Measurements from ENCODE around the gene ZNF423. TPM values are rescaled to one million over a fixed set of nuclear protein-coding genes. Genes with fewer than 3 reads are reported as not detected.

Gene ZNF423
- polyA plus RNA-seq, 1 of the 3 experiments (the other 2 are of a cell fraction): 1.2 TPM

DNA sequence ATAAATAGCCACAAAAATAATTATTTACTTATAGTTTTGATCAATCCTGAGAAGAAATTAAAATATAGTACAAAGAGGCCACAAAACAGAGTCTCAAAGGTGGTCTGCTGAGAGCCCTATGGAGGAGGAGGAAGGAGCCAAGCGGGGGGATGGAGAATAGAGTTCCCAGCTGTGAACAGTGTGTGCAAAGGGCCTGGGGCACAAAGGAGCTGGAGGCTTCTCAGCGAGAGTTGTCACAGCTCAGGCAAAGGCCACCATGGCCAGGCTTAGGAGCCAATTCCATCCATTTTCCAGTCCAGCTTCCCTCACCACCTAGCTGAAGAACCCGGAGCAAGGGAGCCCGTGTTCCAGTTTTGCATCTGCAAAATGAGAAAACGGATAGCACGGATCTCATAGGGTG, 5.4 kb upstream of the ZNF423 start:
- ChIA-PET CTCF (interaction anchor here (1.7 to 8.8 kb wide), 3 partner anchors 16 to 369 kb away, joined by 4 to 41 read pairs (median 13); no protein-coding TSS in a partner anchor), POLR2A (no interaction called here)
- H4K20me1 ChIP-seq (ENCODE audit: insufficient read depth): no peaks in the 10 kb centered on the region; the same call in 1 of the 2 replicates
- no peak for DNase-seq
- no peak overlapping the region for H3K4me3 ChIP-seq (ENCODE audit: low read depth in 2 of 2, low read length in 1 of 2)
- H3K4me1 ChIP-seq (ENCODE audit: control insufficient read depth in 1 of 2, insufficient read depth in 2 of 2, low read depth in 1 of 2, low read length in 1 of 2): peaks cover 0 to 9% of the 10 kb centered on the region in 2 experiments; a peak in 1 of 4 replicates
- H3K27ac ChIP-seq (ENCODE audit: low read depth in 2 of 2, low read length in 1 of 2): no peak overlapping the region
- no peaks in the 10 kb centered on the region for H3K9me3 ChIP-seq
- no peaks in the 10 kb centered on the region; the same call in 1 of the 2 replicates for H3K79me2 ChIP-seq (ENCODE audit: insufficient read depth)
- no peak overlapping the region for H2AFZ ChIP-seq (ENCODE audit: low read depth)
- H3K9me2 ChIP-seq: no peaks in the 10 kb centered on the region
- H3K9ac ChIP-seq: no peak overlapping the region
- peaks cover 9% of the 10 kb centered on the region for H3K27me3 ChIP-seq (ENCODE audit: insufficient read depth)
- 73% methylated on average over 6 of the region's 6 CpGs for WGBS (ENCODE audit: low lambda C conversion rate)
- no peak overlapping the region for H3K4me2 ChIP-seq
- TF ChIP-seq TAF1 (IDR thresholded peaks at IDR 0.05; ENCODE audit: borderline replicate concordance, low read depth, low read length): no peak
- TF ChIP-seq RAD21 (IDR thresholded peaks at IDR 0.05; ENCODE audit: low read length): no peak
- TF ChIP-seq CHD2 (IDR thresholded peaks at IDR 0.05; ENCODE audit: low read length, partially characterized antibody): no peak
- TF ChIP-seq RCOR1 (IDR thresholded peaks at IDR 0.05; ENCODE audit: low read length): no peak
- TF ChIP-seq, protein P1, sequence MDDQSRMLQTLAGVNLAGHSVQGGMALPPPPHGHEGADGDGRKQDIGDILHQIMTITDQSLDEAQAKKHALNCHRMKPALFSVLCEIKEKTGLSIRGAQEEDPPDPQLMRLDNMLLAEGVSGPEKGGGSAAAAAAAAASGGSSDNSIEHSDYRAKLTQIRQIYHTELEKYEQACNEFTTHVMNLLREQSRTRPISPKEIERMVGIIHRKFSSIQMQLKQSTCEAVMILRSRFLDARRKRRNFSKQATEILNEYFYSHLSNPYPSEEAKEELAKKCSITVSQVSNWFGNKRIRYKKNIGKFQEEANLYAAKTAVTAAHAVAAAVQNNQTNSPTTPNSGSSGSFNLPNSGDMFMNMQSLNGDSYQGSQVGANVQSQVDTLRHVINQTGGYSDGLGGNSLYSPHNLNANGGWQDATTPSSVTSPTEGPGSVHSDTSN (IDR thresholded peaks at IDR 0.05): no peak
- TF ChIP-seq MAX (IDR thresholded peaks at IDR 0.05; ENCODE audit: low read depth): no peak
- no peak for TF ChIP-seq SMC3 (IDR thresholded peaks at IDR 0.05; ENCODE audit: low read depth, low read length)
- TF ChIP-seq, protein P2, sequence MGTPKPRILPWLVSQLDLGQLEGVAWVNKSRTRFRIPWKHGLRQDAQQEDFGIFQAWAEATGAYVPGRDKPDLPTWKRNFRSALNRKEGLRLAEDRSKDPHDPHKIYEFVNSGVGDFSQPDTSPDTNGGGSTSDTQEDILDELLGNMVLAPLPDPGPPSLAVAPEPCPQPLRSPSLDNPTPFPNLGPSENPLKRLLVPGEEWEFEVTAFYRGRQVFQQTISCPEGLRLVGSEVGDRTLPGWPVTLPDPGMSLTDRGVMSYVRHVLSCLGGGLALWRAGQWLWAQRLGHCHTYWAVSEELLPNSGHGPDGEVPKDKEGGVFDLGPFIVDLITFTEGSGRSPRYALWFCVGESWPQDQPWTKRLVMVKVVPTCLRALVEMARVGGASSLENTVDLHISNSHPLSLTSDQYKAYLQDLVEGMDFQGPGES (IDR thresholded peaks at IDR 0.05; ENCODE audit: low read depth, low read length): no peak
- no peak for TF ChIP-seq FOSL2 (IDR thresholded peaks at IDR 0.05; ENCODE audit: borderline replicate concordance, low read depth)
- no peak for TF ChIP-seq RFX5 (IDR thresholded peaks at IDR 0.05; ENCODE audit: low read length)
- no peak for TF ChIP-seq RXRA (IDR thresholded peaks at IDR 0.05; ENCODE audit: borderline replicate concordance, low read depth)
- TF ChIP-seq FOXM1 (IDR thresholded peaks at IDR 0.05; ENCODE audit: low read depth): no peak
- TF ChIP-seq EP300 (IDR thresholded peaks at IDR 0.05; ENCODE audit: borderline replicate concordance in 1 of 2, low read depth in 1 of 2, low read length in 1 of 2): no peak
- TF ChIP-seq POLR2AphosphoS5 (IDR thresholded peaks at IDR 0.05; ENCODE audit: low read depth, low read length): no peak
- no peak for TF ChIP-seq TCF12 (IDR thresholded peaks at IDR 0.05)
- TF ChIP-seq GABPA (IDR thresholded peaks at IDR 0.05; ENCODE audit: low read depth): no peak
- no peaks in the 10 kb centered on the region for H3F3A ChIP-seq (replicated peaks; ENCODE audit: insufficient read depth)
- no peaks in the 10 kb centered on the region for H3K36me3 ChIP-seq (replicated peaks in 1 of 2; ENCODE audit: control insufficient read depth in 1 of 2, insufficient read depth in 2 of 2, low read length in 1 of 2)

- CTCF ChIA-PET: interaction anchor here (1.7 to 5.1 kb wide), 2 partner anchors 62 to 368 kb away, joined by 4 to 94 read pairs; no protein-coding TSS in a partner anchor
- POLR2A ChIA-PET: no interaction called here
- H3K36me3 ChIP-seq (replicated peaks in 1 of 2; ENCODE audit: control insufficient read depth in 1 of 2, insufficient read depth in 2 of 2, low read length in 1 of 2): no peaks in the 10 kb centered on the region
- peaks cover 8% of the 10 kb centered on the region for H3K27me3 ChIP-seq (ENCODE audit: insufficient read depth)
- H3K9me3 ChIP-seq: no peaks in the 10 kb centered on the region
- H2AFZ ChIP-seq (ENCODE audit: low read depth): no peak overlapping the region
- WGBS (ENCODE audit: low lambda C conversion rate): 70% methylated on average over 2 of the region's 2 CpGs
- peaks cover 0 to 7% of the 10 kb centered on the region in 2 experiments; a peak in 1 of 4 replicates for H3K4me1 ChIP-seq (ENCODE audit: control insufficient read depth in 1 of 2, insufficient read depth in 2 of 2, low read depth in 1 of 2, low read length in 1 of 2)
- no peaks in the 10 kb centered on the region for H3K9me2 ChIP-seq
- no peak for DNase-seq
- TF ChIP-seq FOXM1 (IDR thresholded peaks at IDR 0.05; ENCODE audit: low read depth) (no peak), NRF1 (IDR thresholded peaks at IDR 0.05; ENCODE audit: low read depth, low read length) (no peak), EZH2phosphoT487 (IDR thresholded peaks at IDR 0.05; ENCODE audit: borderline replicate concordance, low read depth) (no peak), JUND (IDR thresholded peaks at IDR 0.05) (no peak), USF1 (IDR thresholded peaks at IDR 0.05; ENCODE audit: borderline replicate concordance, low read depth) (no peak), FOXJ3 (CRISPR knock-in tag; IDR thresholded peaks at IDR 0.05) (no peak), MEF2A (IDR thresholded peaks at IDR 0.05; ENCODE audit: borderline replicate concordance, low read depth) (no peak), TEAD4 (IDR thresholded peaks at IDR 0.05; ENCODE audit: borderline replicate concordance, insufficient read depth) (no peak), RAD21 (IDR thresholded peaks at IDR 0.05; ENCODE audit: low read length) (no peak), CHD2 (IDR thresholded peaks at IDR 0.05; ENCODE audit: low read length, partially characterized antibody) (no peak)
- TF ChIP-seq, protein P2 (IDR thresholded peaks at IDR 0.05; ENCODE audit: low read depth, low read length): no peak
- no peak overlapping the region for H3K9ac ChIP-seq
- H3K27ac ChIP-seq (ENCODE audit: low read depth in 2 of 2, low read length in 1 of 2): no peak overlapping the region
- no peak overlapping the region for H3K4me2 ChIP-seq
- no peaks in the 10 kb centered on the region for H3F3A ChIP-seq (replicated peaks; ENCODE audit: insufficient read depth)
- H4K20me1 ChIP-seq (ENCODE audit: insufficient read depth): no peaks in the 10 kb centered on the region; the same call in 1 of the 2 replicates
- H3K79me2 ChIP-seq (ENCODE audit: insufficient read depth): no peaks in the 10 kb centered on the region; the same call in 1 of the 2 replicates
- no peak overlapping the region for H3K4me3 ChIP-seq (ENCODE audit: low read depth in 2 of 2, low read length in 1 of 2)
Observed at GRCh38 chr16:49860593-49860992, 4.7 kb upstream of the ZNF423 start.
